Thoracic aorta (tissue), 2 donors: Measurements from ENCODE around the gene OR10A6. TPM values are rescaled to one million over a fixed set of nuclear protein-coding genes. Genes with fewer than 3 reads are reported as not detected.
A peak's percentile ranks its signal among the peaks of the same experiment; 100 is the strongest.

Experiments
- ATAC-seq: fragments of 150-250 bp; one replicate; pipeline ENCODE4 v1.8.0; 2017; ENCODE audit warnings: low read depth; ENCODE audit not compliant: insufficient number of reproducible peaks, low FRiP score
- DNase-seq: peaks from one replicate; pipeline ENCODE4 v3.0.0-alpha.2; 2020; ENCODE audit warnings: low spot score
- H3K27ac ChIP-seq, 2 donors: fragments of 200-600 bp; sonication (generic); 1 replicate in 1 of 2; 2 replicates in 1 of 2; pipeline ENCODE4 v1.5.1; 2016; ENCODE audit warnings: mild to moderate bottlenecking in 2 of 2, moderate library complexity in 2 of 2
- H3K27me3 ChIP-seq: fragments of 200-600 bp; sonication (generic); replicated peaks from 2 replicates; pipeline ENCODE4 v1.6.0; 2016; ENCODE audit warnings: mild to moderate bottlenecking; ENCODE audit not compliant: insufficient read depth
- H3K36me3 ChIP-seq: fragments of 200-600 bp; sonication (generic); one replicate; pipeline ENCODE4 v1.5.1; 2016
- H3K4me1 ChIP-seq, 2 donors: fragments of 200-600 bp; sonication (generic); 1 replicate in 1 of 2; 2 replicates in 1 of 2; pipeline versions ENCODE4 v1.5.1 to v1.6.0; 2016; ENCODE audit warnings: low read depth in 2 of 2, mild to moderate bottlenecking in 1 of 2; ENCODE audit not compliant: control insufficient read depth in 1 of 2
- H3K4me3 ChIP-seq: fragments of 200-600 bp; sonication (generic); 2 replicates; pipeline ENCODE4 v1.5.1; 2016; ENCODE audit warnings: mild to moderate bottlenecking
- H3K9me3 ChIP-seq: fragments of 200-600 bp; sonication (generic); 2 replicates; pipeline ENCODE4 v1.5.1; 2016
- total RNA-seq, 2 donors: library from RNA; depleted of rRNA; stranded (reverse); fragments of >200 nt; gene quantifications; one replicate each; pipeline versions ENCODE4 v1.1.0 to v1.2.3, GENCODE V29; 2016
- TF ChIP-seq, protein P1 (sequence below): fragments of 200-600 bp; sonication (generic); IDR thresholded peaks from one replicate; pipeline ENCODE4 v1.5.1; 2019; ENCODE audit warnings: antibody characterized with exemption

The OR10A6 gene, protein sequence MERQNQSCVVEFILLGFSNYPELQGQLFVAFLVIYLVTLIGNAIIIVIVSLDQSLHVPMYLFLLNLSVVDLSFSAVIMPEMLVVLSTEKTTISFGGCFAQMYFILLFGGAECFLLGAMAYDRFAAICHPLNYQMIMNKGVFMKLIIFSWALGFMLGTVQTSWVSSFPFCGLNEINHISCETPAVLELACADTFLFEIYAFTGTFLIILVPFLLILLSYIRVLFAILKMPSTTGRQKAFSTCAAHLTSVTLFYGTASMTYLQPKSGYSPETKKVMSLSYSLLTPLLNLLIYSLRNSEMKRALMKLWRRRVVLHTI
- total RNA-seq = not detected

DNA sequence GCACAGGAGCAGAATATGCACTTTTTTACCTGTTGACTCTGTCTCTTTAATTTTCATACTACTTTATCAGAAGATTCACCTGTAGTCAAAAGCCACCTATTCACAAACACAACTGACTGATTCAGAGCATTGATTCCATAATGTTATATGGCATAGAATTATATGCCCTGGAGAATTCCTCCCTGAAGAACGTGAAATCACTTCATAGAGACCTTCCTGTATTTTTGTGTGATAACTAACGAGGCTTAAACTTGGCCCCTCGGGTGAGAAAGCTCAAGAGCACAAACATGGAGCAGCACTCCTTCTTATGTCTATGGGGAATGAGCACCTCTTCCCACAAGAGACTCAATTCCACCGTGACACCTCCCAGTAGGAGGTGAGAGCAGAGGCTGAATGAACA is at the start of gene OR10A6:
TSS of gene OR10A6 (minus strand) at position 101 of the 400 bp plus-strand sequence. CDS start 2,606 bp downstream, outside the sequence.
- DNase-seq = no peak
- TF ChIP-seq, protein P1, sequence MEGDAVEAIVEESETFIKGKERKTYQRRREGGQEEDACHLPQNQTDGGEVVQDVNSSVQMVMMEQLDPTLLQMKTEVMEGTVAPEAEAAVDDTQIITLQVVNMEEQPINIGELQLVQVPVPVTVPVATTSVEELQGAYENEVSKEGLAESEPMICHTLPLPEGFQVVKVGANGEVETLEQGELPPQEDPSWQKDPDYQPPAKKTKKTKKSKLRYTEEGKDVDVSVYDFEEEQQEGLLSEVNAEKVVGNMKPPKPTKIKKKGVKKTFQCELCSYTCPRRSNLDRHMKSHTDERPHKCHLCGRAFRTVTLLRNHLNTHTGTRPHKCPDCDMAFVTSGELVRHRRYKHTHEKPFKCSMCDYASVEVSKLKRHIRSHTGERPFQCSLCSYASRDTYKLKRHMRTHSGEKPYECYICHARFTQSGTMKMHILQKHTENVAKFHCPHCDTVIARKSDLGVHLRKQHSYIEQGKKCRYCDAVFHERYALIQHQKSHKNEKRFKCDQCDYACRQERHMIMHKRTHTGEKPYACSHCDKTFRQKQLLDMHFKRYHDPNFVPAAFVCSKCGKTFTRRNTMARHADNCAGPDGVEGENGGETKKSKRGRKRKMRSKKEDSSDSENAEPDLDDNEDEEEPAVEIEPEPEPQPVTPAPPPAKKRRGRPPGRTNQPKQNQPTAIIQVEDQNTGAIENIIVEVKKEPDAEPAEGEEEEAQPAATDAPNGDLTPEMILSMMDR = no peak
- H3K9me3 ChIP-seq = no peaks in the 10 kb centered on the region
- no peak within 1 kb of the TSS for H3K27ac ChIP-seq
- ATAC-seq = no peak
- H3K36me3 ChIP-seq = no peaks in the 10 kb centered on the region
- H3K4me3 ChIP-seq = no peak within 1 kb of the TSS
- no peaks in the 10 kb centered on the region for H3K4me1 ChIP-seq
- no peaks in the 10 kb centered on the region for H3K27me3 ChIP-seq

DNA sequence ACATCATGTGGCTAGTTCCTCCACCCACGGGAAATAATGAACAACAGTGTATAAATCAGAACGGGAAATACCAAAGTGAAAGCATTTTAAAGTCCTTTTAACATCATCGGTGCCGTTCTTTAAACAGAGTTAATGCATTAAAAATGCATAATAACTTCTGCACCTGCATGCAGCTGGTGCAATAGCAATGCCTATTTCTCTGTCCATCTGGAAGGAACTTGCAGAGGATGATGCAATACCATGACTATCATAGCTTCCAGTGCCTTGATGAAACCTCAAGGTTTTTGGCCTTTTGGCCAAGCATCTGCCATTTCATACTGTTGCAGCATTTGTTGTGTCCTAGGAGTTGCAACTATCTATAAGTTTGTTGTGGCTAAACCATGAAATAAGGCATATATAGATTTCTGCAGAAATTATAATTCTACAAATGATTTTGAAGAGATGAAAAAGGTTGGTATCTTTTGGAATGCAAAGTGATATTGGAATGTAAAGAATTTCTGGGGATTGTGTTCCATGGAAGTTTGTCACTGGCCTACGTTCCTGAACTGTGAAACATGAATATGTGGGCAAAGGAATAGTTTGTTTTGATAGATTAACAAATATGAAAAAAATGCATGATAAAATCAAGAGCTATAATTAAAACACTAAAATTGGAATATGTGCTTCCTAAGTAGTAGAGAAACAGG is 46.3 kb upstream of the OR10A6 start:
- no peak for DNase-seq
- Histone ChIP-seq H3K4me3 (no peak overlapping the region), H3K27me3 (no peaks in the 10 kb centered on the region), H3K4me1 (no peaks in the 10 kb centered on the region), H3K27ac (peak overlapping the region in 1 of 2 donors; percentile 47), H3K36me3 (no peaks in the 10 kb centered on the region), H3K9me3 (no peaks in the 10 kb centered on the region)
- ATAC-seq = no peak
- TF ChIP-seq, protein P1 = no peak

DNA sequence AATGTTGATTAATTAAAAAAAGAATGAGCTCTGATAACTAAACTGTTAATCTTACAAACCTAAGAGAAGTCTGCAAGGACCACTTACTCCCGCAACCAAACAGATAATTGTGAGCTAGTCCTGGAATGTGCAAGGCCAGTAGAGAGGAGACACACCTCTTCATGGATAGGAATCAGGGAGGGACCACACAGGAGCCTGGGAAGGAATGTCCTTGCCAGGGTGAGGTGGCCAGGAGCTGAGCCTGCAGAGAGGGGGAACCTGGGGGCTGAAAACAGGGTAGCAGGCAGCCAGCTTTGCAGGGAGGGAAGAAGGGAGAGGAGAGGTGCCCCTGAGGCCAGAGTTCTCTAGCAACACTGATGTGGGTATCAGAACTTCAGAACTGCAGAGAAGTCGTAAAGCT is 43.6 kb upstream of the OR10A6 start:
- Histone ChIP-seq H3K27ac (no peak overlapping the region), H3K4me3 (no peak overlapping the region), H3K4me1 (no peaks in the 10 kb centered on the region), H3K27me3 (no peaks in the 10 kb centered on the region), H3K9me3 (no peaks in the 10 kb centered on the region), H3K36me3 (no peaks in the 10 kb centered on the region)
- DNase-seq = no peak
- TF ChIP-seq, protein P1 = no peak
- no peak for ATAC-seq

DNA sequence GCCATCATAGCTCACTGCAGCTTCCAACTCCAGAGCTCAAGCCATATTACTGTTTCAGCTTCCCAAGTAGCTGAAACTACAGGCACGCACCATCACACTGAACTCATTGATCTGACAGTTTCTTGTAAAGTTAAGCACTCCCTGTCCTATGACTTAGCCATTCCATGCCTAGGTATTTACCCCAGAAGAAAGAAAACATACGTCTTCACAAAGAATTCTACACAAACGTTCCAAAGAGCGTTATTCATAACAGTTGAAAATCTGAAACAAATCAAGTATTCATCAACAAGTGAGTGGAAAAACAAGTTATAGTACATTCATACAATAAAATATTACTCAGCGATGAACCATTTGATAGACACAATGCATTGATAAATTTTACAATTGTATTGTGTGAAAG is 41.9 kb upstream of the OR10A6 start:
- TF ChIP-seq, protein P1 = no peak
- Histone ChIP-seq H3K4me3 (no peak overlapping the region), H3K27ac (no peak overlapping the region), H3K9me3 (no peaks in the 10 kb centered on the region), H3K36me3 (no peaks in the 10 kb centered on the region), H3K27me3 (no peaks in the 10 kb centered on the region), H3K4me1 (no peaks in the 10 kb centered on the region)
- ATAC-seq = no peak
- no peak for DNase-seq

DNA sequence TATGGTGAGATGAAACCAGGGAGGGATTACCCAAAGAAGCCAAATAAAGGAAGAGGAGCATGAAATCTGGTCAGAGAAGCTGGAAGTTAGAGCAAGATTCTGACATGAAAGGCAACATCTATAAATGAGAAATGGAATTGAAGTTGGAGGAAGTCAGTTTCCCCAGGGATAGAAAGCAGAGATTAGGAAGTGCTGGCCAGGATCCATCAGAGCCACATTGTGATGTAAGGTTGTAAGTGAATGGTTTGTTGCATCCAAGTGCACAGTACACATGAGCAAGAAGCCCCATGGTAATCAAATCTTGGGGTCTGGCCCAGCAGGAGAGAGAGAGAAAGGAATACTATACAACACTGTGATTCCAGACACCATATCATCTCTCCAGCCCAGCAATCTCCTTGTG is 40.8 kb upstream of the OR10A6 start:
- ATAC-seq = no peak
- Histone ChIP-seq H3K9me3 (no peaks in the 10 kb centered on the region), H3K27me3 (no peaks in the 10 kb centered on the region), H3K4me1 (no peaks in the 10 kb centered on the region), H3K36me3 (no peaks in the 10 kb centered on the region), H3K4me3 (no peak overlapping the region), H3K27ac (no peak overlapping the region)
- TF ChIP-seq, protein P1 = no peak
- DNase-seq = no peak
